NOMO-1 treated with dmso at 0.1 percent for 144 hours (cell line): ENCODE measurements around the gene GRK3.
A peak's percentile ranks its signal among the peaks of the same experiment; 100 is the strongest.
"Not testable (repeated sequence)": the region's sequence is repeated elsewhere in the genome, so short reads cannot be mapped to it uniquely, and the experiment has no call there.

Experiments used
- DNase-seq: peaks from one replicate; lab custom pipeline; 2025; ENCODE audit not compliant: unreplicated experiment; lab: John Stamatoyannopoulos, UW

Gene GRK3

GRCh38 chr22:25624476-25624875 is 60.0 kb downstream of the GRK3 start:
- DNase-seq, result no peak

GRCh38 chr22:25625747-25626623 is 61.5 kb downstream of the GRK3 start:
- DNase-seq, result not testable (repeated sequence)

GRCh38 chr22:25626624-25626990 is 62.1 kb downstream of the GRK3 start:
- no peak for DNase-seq

GRCh38 chr22:25627271-25627852 is 62.9 kb downstream of the GRK3 start:
- peak; percentile 63 for DNase-seq

GRCh38 chr22:25628494-25628893 is 64.0 kb downstream of the GRK3 start:
- DNase-seq, result no peak

- no peak for DNase-seq
Observed at GRCh38 chr22:25629613-25630012, 65.1 kb downstream of the GRK3 start.

- DNase-seq, result no peak
Observed at GRCh38 chr22:25630447-25630846, 66.0 kb downstream of the GRK3 start.

GRCh38 chr22:25636323-25636722 is 71.8 kb downstream of the GRK3 start:
- DNase-seq, result no peak

- DNase-seq, result no peak
Observed at GRCh38 chr22:25637032-25637431, 72.6 kb downstream of the GRK3 start.

- DNase-seq, result no peak
Observed at GRCh38 chr22:25637672-25638071, 73.2 kb downstream of the GRK3 start.

- no peak for DNase-seq
Observed at GRCh38 chr22:25638638-25639037, 74.2 kb downstream of the GRK3 start.

GRCh38 chr22:25641650-25642049 is 77.2 kb downstream of the GRK3 start:
- no peak for DNase-seq

- no peak for DNase-seq
Observed at GRCh38 chr22:25643232-25644000, 78.9 kb downstream of the GRK3 start.

GRCh38 chr22:25644122-25644521 is 79.6 kb downstream of the GRK3 start:
- no peak for DNase-seq

- DNase-seq, result no peak
Observed at GRCh38 chr22:25645266-25645665, 80.8 kb downstream of the GRK3 start.

- DNase-seq, result no peak
Observed at GRCh38 chr22:25645964-25646363, 81.5 kb downstream of the GRK3 start.

GRCh38 chr22:25650833-25651232 is 86.4 kb downstream of the GRK3 start:
- DNase-seq, result peak; percentile 7

- no peak for DNase-seq
Observed at GRCh38 chr22:25651332-25652085, 87.0 kb downstream of the GRK3 start.

GRCh38 chr22:25654676-25655075 is 90.2 kb downstream of the GRK3 start:
- no peak for DNase-seq

- no peak for DNase-seq
Observed at GRCh38 chr22:25655371-25655935, 91.0 kb downstream of the GRK3 start.

GRCh38 chr22:25656724-25657123 is 92.2 kb downstream of the GRK3 start:
- peak; percentile 31 for DNase-seq
